ENCODE data around the gene ZFX. TPM values are rescaled to one million over a fixed set of nuclear protein-coding genes. Genes with fewer than 3 reads are reported as not detected.

ZFX gene
- total and polyA plus RNA-seq, 2 of the 8 experiments (the other 6 are each of a cell fraction or from before 2014, with no cell fraction given), result 2.8 to 22.0 TPM

GRCh38 chrX:24144528-24144927, 5.0 kb upstream of the ZFX start:
- CTCF ChIA-PET (ENCODE audit: partially characterized antibody), result interaction anchor here (0.7 kb wide), 2 partner anchors 132 to 584 kb away, joined by 3 read pairs; no protein-coding TSS in a partner anchor
- H3K79me1 ChIP-seq (ENCODE audit: low read depth, low read length), result no peaks in the 10 kb centered on the region
- TF ChIP-seq CEBPB (IDR thresholded peaks at IDR 0.05; ENCODE audit: low read depth, low read length), result no peak
- TF ChIP-seq YY1 (IDR thresholded peaks at IDR 0.05; ENCODE audit: low read depth, low read length), result no peak
- no peak for TF ChIP-seq NANOG (IDR thresholded peaks at IDR 0.05; ENCODE audit: insufficient read depth, low read depth, low read length, poor library complexity, severe bottlenecking)
- TF ChIP-seq BRCA1 (IDR thresholded peaks at IDR 0.05; ENCODE audit: low read depth, low read length), result no peak
- no peak for TF ChIP-seq SIX5 (IDR thresholded peaks at IDR 0.05; ENCODE audit: low read depth, low read length)
- TF ChIP-seq KDM5A (IDR thresholded peaks at IDR 0.05; ENCODE audit: low read length), result no peak
- TF ChIP-seq SIRT6 (IDR thresholded peaks at IDR 0.05; ENCODE audit: low read length), result no peak
- TF ChIP-seq TAF7 (optimal IDR thresholded peaks at IDR 0.05; ENCODE audit: borderline replicate concordance, low read depth, low read length), result no peak
- TF ChIP-seq CTBP2 (IDR thresholded peaks at IDR 0.05; ENCODE audit: borderline replicate concordance, insufficient read depth, insufficient read length, low read length), result no peak
- TF ChIP-seq E2F6 (IDR thresholded peaks at IDR 0.05), result no peak
- TF ChIP-seq CHD2 (IDR thresholded peaks at IDR 0.05; ENCODE audit: low read length), result no peak
- TF ChIP-seq CTCF (IDR thresholded peaks at IDR 0.05; ENCODE audit: control extremely low read depth in 1 of 3, insufficient read depth in 1 of 3, low read depth in 1 of 3, low read length in 3 of 3), result no peak

More at GRCh38 chrX:24144528-24144927, 5.0 kb upstream of the ZFX start:
- Histone ChIP-seq H4K91ac (replicated peaks; ENCODE audit: insufficient read length, low read length) (no peak overlapping the region), H3K14ac (ENCODE audit: insufficient read length) (no peak overlapping the region), H2BK15ac (ENCODE audit: low read length) (no peak overlapping the region), H3K56ac (replicated peaks; ENCODE audit: insufficient read length, low read depth, low read length) (no peak overlapping the region), H3K27ac (ENCODE audit: low read depth, low read length) (no peak overlapping the region), H3K4ac (replicated peaks; ENCODE audit: insufficient read length, low read depth, low read length) (no peak overlapping the region), H2BK12ac (ENCODE audit: low read depth, low read length) (no peak overlapping the region), H3K23me2 (ENCODE audit: low read depth, low read length) (no peaks in the 10 kb centered on the region), H3K18ac (ENCODE audit: extremely low read depth, low read length) (no peak overlapping the region), H2BK20ac (ENCODE audit: low read length) (no peak overlapping the region), H2BK120ac (replicated peaks; ENCODE audit: low read depth, low read length) (no peak overlapping the region), H2AFZ (ENCODE audit: low read length) (no peak overlapping the region), H3K4me3 (ENCODE audit: extremely low read depth in 1 of 4, insufficient read depth in 2 of 4, low read depth in 3 of 4, low read length in 4 of 4) (no peak overlapping the region), H4K8ac (ENCODE audit: extremely low read depth, insufficient read depth, low read length) (no peak overlapping the region; the same call in 1 of the 2 replicates), H3K36me3 (ENCODE audit: control insufficient read depth in 2 of 4, insufficient read depth in 4 of 4, low read length in 3 of 4) (no peaks in the 10 kb centered on the region), H3K23ac (ENCODE audit: insufficient read length) (no peak overlapping the region), H3K9ac (replicated peaks in 1 of 4; ENCODE audit: extremely low read depth in 1 of 4, low read depth in 3 of 4, low read length in 3 of 4) (no peak overlapping the region), H3K4me1 (replicated peaks in 1 of 4; ENCODE audit: control insufficient read depth in 3 of 4, insufficient read depth in 4 of 4, low read length in 3 of 4) (peaks cover 0 to 3% (median 0%) of the 10 kb centered on the region in 4 experiments; a peak in 2 of 7 replicates), H4K5ac (ENCODE audit: insufficient read length, low read depth, low read length) (no peak overlapping the region), H3K27me3 (replicated peaks in 1 of 4; ENCODE audit: control insufficient read depth in 3 of 4, extremely low read depth in 1 of 4, insufficient read depth in 3 of 4, low read length in 3 of 4) (no peaks in the 10 kb centered on the region), H3K79me2 (ENCODE audit: control insufficient read depth in 1 of 2, insufficient read depth in 2 of 2, low read length in 2 of 2) (no peaks in the 10 kb centered on the region), H3K9me3 (ENCODE audit: insufficient read depth in 2 of 2, low read depth in 1 of 2, low read length in 1 of 2) (no peaks in the 10 kb centered on the region), H2BK5ac (ENCODE audit: low read depth, low read length) (no peak overlapping the region), H4K20me1 (replicated peaks in 1 of 2; ENCODE audit: control insufficient read depth in 1 of 2, insufficient read depth in 2 of 2, low read length in 2 of 2) (no peaks in the 10 kb centered on the region), H2AK5ac (ENCODE audit: low read depth, low read length) (no peak overlapping the region), H3K4me2 (ENCODE audit: insufficient read depth in 1 of 2, low read depth in 2 of 2, low read length in 2 of 2) (no peak overlapping the region)
- WGBS, 2 experiments (ENCODE audit: extremely low coverage in 1 of 2, insufficient coverage in 1 of 2, insufficient read length in 1 of 2, insufficient replicate concordance in 2 of 2, low coverage in 1 of 2, low lambda C conversion rate in 2 of 2, missing lambda C conversion rate in 1 of 2), result 91% methylated on average over 6 of the region's 6 CpGs; no CpG with 5 or more reads in 1 of the 2 experiments
- no peak for FAIRE-seq
- POLR2A ChIA-PET (ENCODE audit: partially characterized antibody), result no interaction called here
- DNase-seq (ENCODE audit: low read depth in 1 of 2, low spot score in 2 of 2), result no peak

All from H1 (cell line).